ENCODE measurements around the gene SEMA4A.
"Not testable (repeated sequence)": the region's sequence is repeated elsewhere in the genome, so short reads cannot be mapped to it uniquely, and the experiment has no call there.

Gene SEMA4A

GRCh38 chr1:156119503-156120209, 33.7 kb upstream of the SEMA4A start:
- peak; percentile 60 for DNase-seq

GRCh38 chr1:156120318-156120717, 33.1 kb upstream of the SEMA4A start:
- DNase-seq = no peak

GRCh38 chr1:156121005-156121404, 32.4 kb upstream of the SEMA4A start:
- DNase-seq = not testable (repeated sequence)

- no peak for DNase-seq
Observed at GRCh38 chr1:156121457-156121856, 31.9 kb upstream of the SEMA4A start.

GRCh38 chr1:156122086-156122485, 31.3 kb upstream of the SEMA4A start:
- DNase-seq = no peak

- no peak for DNase-seq
Observed at GRCh38 chr1:156122519-156123355, 30.6 kb upstream of the SEMA4A start.

- peak; percentile 93 for DNase-seq
Observed at GRCh38 chr1:156123356-156124196, 29.8 kb upstream of the SEMA4A start.

GRCh38 chr1:156124557-156125483, 28.6 kb upstream of the SEMA4A start:
- peak; percentile 87 for DNase-seq

GRCh38 chr1:156125544-156125943, 27.8 kb upstream of the SEMA4A start:
- not testable (repeated sequence) for DNase-seq

- DNase-seq = peak; percentile 94
Observed at GRCh38 chr1:156126043-156126629, 27.2 kb upstream of the SEMA4A start.

GRCh38 chr1:156126630-156127534, 26.5 kb upstream of the SEMA4A start:
- DNase-seq = peak; percentile 96

GRCh38 chr1:156128308-156128653, 25.1 kb upstream of the SEMA4A start:
- no peak for DNase-seq

GRCh38 chr1:156128654-156129597, 24.5 kb upstream of the SEMA4A start:
- no peak for DNase-seq

GRCh38 chr1:156129687-156130577, 23.5 kb upstream of the SEMA4A start:
- DNase-seq = peak; percentile 77

- DNase-seq = no peak
Observed at GRCh38 chr1:156130578-156130942, 22.8 kb upstream of the SEMA4A start.

GRCh38 chr1:156134716-156135435, 18.5 kb upstream of the SEMA4A start:
- no peak for DNase-seq

- DNase-seq = no peak
Observed at GRCh38 chr1:156135930-156136871, 17.2 kb upstream of the SEMA4A start.

Measured in hematopoietic multipotent progenitor cell treated with erythropoietin and hydrocortisone succinate and interleukin-3 and kit ligand, for 8 days (in vitro differentiated cells).